HG02970 (cell line): ENCODE measurements around the gene PLA2G4D.
"Not testable (repeated sequence)": the region's sequence is repeated elsewhere in the genome, so short reads cannot be mapped to it uniquely, and the experiment has no call there.

ENCODE experiments used
- ATAC-seq: cut with Tn5 transposase; IDR thresholded peaks from one replicate; pipeline ENCODE4 v1.9.1; 2021; ENCODE audit warnings: mild to moderate bottlenecking, moderate library complexity, moderate number of reproducible peaks; ENCODE audit not compliant: unreplicated experiment, low FRiP score

PLA2G4D gene

DNA sequence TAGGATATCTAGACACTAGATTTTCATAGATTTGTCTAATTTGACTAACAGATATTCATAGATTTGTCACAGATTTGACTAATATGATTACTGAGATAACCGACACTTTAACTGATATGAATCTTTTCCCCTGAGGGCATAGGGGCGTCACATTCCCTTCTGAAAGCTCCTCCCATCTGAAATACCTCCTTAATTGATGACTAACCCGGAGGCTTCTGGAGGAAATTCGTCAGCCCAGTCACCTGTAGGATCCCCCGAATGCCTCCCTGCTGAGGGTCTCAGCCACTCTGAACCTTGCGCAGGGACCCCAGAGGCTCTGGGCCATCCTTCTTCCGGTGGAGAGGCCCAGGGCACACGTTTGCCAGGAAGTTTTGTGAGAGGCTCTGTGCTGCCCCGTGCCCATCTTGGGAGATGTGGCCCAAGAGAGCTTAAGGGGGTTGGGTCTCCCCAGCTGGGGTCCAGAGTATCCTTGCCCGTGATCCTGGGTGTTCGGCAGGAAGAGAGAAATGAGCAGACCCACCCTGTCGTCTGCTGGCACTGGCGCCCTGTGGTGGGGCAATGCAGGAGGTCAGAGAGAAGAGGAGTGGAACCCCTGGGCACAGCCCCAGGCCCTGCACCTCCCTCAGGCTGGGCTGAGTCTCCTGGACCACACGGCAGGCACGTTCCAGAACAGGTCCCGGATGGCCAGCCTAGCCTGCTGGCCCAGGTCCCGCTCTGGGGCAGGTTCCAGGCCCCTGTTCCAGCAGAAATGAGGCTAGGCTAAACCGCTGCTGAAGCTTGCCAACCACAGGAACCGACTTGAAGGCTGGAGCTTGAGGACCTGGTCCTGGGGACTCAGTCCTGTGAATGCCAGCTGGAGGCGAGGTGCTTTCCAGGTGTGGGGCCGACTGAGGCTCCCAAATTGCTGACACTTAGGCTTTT lies 1.7 kb downstream of the PLA2G4D start:
- no peak for ATAC-seq

DNA sequence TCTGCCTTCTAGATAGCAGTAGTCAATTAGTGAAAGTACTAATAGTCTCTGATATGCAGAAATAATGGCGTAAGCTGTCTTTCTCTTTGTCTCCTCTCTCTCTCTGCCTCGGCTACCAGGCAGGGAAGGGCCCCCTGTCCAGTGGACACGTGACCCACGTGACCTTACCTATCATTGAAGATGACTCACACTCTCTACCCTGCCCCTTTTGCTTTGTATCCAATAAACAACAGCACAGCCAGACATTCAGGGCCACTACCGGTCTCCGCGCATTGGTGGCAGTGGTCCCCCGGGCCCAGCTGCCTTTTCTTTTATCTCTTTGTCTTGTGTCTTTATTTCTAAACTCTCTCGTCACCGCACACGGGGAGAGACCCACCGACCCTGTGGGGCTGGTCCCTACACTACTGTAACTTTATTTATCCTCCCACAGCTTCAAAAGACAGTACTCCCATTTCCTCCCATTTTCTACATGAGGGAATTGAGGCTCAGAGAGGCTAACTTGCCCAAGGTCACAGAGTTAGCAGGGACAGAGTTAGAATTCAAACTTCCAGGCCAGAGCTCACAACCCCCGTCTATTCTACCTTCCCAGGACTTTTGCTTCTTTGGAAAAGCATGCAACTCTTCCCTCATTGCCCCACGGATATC lies 2.5 kb downstream of the PLA2G4D start:
- not testable (repeated sequence) for ATAC-seq

DNA sequence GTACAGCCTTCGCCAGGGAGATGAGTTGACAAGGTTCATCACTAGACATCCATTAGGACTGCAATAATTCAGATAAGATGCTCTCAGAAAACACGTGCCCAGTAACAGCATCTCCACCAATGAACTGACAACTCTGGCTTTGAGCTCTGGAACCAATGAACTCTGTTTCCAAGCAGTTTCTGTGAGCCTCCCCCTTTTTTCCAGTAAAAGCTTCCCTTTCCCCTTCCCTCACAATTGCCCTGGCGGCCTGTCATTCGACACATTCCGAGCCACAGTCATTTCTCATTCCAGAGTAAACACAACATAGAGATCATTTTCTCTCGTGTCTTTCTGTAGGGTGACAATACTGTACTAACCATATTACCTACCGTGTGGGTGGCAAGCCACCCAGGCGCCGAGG lies 3.6 kb downstream of the PLA2G4D start:
- ATAC-seq = no peak

DNA sequence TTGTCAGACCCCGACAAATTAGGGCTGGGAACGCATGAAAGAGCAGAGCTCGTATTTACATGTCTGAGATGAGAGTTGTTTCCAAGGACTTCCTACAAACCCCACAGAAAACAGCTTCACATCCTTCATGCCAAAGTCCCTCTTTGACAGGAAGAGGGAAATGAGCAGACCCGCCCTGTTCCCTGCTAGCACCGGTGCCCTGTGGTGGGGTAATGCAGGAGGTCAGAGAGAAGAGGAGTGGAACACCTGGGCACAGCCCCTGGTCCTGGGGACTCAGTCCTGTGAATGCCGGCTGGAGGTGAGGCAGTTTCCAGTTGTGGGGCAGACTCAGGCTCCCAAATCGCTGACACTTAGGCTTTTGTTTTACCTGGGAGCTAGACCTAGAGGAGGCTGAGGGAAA lies 4.0 kb downstream of the PLA2G4D start:
- no peak for ATAC-seq

DNA sequence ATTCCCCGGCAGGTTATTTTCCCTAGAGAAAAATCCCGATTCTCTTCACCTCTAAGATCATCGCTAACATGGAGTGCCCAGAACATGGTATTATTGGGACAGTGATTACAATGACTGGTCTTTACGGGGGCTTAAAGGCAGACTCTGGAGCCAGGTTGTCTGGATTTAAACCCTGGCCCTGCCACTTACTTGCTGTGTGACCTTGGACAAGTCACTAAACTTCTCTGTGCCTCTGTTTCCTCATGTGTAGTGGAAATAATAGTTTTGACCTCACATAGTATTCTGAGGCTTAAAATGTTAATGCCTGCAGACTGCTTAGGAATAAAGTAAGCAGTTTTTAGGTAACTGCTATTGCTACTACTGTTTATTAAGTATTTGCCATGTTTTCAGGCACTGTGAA lies 4.4 kb downstream of the PLA2G4D start:
- no peak for ATAC-seq

DNA sequence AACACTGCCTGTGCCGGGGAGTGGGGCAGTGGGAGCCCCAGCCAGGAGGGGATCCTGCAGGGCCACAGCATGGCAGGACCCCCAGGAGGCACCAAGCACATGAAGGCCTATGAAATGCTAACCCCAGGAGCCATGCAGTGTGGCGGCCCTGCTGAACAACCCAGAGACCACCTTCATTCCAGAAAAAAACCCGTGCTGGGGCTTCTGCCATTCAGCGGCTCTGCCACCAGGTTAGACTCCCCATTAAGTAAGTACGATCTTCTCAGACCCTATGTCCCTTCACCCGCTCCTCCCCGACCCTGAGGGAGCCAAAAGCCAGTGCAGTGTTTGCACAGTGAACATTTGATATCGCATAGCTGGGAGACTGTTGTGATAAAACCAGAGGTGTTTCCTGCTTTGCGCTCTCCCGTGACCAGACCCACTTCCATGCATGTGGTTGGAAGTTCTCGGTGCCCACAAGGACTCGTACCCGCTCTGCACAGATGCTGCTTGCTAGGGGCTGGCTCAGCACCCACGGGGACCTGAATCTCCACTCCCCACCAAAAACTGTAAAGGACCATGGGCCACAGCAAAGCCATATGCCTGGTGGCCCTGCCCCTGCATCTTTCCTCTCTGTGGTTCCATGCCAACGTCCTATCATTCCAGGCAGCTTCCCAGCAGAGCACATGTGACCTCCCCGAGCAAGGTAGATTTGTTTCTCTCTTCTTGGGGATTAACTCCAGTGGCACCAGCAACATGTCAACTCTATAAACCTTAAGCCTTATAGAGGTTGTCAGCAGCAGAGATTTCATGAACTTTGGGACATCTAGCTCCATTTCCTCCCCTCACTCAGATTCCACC lies 5.3 kb downstream of the PLA2G4D start:
- no peak for ATAC-seq

DNA sequence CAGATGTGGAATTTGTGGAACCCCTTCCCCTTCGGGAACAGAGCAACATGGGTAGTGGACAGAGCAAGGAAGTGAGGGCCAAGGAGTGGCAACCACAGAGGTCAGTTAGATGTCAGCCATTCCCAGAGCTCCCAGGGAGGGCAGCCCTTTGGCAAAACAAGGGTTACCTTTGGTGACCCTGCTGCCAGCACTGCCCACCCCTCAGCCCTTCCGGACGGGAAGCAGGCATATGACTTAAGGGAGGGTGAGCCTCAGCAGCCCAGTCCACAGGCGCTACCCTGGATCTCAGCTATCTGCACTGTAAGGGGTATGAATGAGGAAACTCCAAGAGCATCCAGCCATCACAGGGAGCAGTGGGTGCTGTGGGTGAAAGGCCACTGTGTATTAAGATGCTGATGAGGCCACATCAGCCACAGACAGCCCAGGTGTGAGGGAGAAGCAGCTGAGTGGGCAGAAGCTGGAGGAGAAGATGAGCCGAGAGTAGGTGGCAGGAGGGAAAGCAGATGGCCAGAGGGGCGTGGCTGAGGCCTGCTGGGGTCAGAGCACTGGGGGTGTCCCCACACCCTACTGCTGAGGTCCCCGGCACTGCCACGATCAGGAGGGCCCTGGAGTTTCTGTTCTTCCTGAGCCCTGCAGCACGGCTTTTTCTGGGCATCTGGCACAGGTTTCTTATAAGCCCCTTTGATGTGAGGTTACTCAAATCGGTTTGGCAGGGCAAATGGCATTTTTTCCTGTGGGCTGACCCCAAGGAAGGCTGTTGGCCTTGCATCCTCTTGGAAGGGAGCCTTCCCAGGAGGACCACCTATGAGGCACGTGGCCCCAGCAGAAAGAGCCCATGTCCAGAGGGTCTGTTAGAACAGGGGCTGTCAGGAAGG lies 6.2 kb downstream of the PLA2G4D start:
- no peak for ATAC-seq

DNA sequence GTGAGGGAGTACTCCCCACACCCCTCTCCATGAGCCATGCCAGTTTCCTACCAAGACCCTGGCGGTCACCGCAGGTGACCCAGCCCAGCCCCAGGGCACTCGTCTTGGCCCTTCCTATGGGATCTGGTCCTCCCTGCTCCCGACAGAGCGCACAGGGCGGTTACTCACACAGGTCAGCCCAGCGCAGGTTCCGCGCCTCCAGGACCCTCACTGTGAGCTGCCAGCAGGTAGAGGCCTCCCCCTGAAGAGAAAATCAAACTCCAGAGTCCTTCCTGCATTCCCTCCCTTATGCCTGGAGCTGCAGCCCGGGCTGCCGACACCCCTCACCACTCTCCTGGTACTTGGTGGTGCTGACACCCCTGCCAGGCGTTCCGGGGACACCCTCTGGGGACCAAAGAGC lies 6.9 kb downstream of the PLA2G4D start:
- ATAC-seq = no peak

DNA sequence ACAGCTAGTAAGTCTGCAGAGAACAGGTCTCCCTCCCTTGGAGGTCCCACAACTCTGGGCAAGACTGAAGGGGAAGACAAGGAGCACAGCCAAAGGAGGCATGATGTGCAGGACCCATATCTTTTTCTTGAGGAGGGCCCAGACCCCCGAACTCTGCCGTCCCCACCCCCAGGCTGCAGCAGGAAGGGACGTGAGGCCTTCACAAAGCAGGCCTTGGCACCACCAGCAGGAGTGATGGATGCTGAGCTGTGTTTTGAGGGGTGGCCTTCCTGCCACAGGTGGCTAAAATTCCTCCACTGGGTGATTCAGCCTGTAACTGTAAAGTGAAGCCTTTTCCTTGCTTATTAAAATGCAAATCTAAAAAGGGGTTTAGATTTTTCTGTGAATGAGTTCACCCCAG lies 8.6 kb downstream of the PLA2G4D start:
- no peak for ATAC-seq

DNA sequence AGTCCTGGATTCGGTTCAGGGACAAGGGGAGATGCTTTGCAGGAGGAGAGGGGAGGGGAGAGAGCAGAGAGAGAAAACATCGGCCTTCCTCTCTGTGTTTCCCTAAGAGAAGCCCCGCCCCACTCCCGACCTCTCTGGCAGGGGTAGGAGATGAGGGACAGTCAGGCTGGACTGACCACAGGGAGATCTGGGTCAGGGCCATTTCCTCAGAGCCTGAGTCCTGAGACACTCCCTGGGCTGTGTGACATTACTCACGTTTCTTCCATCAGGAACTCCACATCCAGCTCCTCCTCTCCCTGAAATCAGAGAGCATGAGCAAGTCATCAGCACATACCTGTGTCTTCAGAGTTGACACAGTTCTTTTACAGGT lies 9.1 kb downstream of the PLA2G4D start:
- ATAC-seq = no peak

DNA sequence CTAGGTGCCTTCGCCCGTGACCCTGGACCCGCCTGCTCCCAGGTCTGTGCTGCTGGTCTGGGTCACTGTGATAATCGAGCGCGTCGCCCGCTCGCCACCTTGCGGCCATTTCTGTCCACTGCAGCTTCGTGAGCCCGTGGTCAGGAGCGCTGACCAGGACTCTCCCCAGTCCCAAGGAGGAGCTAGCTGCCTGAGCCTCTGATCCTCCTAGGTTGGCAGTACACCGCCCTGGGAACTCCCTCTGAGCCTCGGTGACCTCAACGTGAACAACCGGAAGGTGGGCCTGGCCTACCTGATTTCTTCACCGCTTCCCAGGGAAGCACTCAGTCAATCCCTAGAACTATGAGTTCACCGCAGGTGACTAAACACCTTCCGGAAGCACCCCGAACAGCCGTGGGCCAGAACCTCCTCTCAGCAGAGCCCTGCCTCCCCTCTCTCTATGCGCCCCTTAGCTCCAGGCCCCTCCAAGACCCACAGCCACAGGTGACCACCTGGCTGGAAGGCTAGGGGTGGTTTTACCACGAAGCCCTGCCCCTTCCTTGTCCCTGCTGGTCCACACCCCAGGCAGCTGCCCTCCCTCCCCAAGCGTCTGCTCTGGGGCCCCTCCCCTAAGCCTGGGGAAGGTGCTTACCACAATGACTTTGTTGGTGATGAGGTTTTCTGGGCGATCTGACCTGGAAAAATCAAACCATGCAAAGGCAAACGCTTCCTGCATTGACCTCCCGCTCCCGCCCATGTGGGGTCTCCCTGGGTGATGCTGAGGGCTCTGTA lies 9.7 kb downstream of the PLA2G4D start:
- no peak for ATAC-seq

DNA sequence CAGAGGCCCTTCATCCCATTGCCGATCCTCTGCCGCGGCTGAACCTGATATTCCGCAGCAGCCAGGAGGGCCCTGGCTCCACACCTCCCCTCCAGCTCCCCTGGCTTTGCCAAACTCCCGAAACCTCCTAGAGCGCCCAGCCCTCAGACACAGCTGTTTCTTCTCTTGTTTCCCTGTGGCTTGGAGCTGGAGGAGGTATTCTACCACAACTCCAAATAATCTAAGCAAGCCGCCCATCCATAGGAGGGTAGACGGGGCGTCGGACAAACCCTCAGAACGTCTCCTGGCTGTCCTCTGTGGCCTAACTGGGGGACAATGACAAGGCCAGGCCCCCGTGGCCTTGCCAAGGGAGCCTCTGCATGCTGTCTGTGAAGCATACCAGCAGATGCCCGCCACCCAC lies 10.4 kb downstream of the PLA2G4D start:
- no peak for ATAC-seq

DNA sequence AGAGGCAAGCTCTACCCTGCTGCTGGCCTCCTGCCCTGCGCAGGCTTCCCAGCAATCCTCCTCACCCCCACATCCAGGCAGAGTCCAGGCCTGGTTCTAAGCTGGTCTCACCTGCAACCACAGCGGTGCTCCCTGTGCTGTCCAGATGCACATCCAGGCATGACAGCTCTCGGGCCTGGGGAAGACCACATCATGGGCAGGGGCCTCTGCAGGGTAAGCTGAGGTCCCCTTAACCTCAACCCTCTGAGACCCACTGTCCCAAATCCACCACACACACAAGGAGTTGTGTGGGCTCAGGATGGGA lies 10.8 kb downstream of the PLA2G4D start:
- no peak for ATAC-seq

DNA sequence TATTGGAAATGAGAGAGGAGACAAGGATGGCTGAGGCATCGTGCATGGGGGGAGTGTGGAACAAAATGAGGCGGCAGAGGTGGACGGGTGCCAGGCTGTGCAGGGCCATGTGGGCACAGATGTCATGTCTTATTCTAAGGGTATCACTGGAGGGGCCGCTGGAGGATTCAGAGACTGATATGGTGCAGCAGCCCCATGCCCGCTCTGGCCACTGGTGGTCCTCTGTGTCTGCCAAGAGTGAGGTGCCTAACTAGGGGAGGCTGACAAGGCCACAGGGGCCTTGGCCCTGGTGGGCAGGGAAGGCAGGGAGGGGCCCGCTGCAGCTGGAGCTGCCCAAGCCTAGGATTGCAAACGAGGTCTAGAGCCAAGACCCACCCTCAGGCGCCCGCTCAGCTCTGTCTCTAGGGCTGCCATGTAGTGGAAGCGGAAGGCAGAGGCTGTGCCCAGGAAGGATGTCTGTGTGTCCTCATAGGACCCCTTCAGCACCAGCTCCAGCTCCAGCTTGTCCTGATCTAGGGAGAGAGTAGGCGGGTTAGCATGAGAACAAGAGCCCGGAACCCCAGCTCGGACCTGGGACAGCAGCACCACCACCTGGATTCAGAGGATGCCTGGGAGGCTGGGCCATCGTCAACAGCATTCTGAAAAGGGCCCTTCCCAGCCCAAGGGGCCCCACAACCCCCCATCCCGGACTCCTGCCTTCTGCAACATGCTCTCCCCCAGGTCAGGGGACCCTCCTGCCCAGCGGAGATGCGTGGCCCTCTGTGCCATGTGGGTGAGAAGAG lies 11.3 kb downstream of the PLA2G4D start:
- ATAC-seq = no peak

DNA sequence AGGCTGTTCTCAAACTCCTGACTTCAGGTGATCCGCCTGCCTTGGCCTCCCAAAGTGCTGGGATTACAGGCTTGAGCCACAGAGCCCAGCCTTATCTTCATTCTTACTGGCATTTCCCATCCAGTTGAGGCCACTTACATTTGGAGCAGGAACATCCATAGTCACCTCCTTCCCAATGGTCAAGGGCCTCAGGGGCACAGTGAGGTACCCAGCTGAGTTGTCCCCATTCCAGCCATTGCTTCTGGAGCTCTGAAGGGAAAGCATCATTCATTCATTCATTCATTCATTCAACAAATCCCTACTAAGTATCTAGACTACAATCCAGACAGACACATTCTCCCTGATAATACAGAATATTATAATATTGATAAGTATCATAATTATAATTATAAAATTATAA lies 12.2 kb downstream of the PLA2G4D start:
- ATAC-seq = no peak

DNA sequence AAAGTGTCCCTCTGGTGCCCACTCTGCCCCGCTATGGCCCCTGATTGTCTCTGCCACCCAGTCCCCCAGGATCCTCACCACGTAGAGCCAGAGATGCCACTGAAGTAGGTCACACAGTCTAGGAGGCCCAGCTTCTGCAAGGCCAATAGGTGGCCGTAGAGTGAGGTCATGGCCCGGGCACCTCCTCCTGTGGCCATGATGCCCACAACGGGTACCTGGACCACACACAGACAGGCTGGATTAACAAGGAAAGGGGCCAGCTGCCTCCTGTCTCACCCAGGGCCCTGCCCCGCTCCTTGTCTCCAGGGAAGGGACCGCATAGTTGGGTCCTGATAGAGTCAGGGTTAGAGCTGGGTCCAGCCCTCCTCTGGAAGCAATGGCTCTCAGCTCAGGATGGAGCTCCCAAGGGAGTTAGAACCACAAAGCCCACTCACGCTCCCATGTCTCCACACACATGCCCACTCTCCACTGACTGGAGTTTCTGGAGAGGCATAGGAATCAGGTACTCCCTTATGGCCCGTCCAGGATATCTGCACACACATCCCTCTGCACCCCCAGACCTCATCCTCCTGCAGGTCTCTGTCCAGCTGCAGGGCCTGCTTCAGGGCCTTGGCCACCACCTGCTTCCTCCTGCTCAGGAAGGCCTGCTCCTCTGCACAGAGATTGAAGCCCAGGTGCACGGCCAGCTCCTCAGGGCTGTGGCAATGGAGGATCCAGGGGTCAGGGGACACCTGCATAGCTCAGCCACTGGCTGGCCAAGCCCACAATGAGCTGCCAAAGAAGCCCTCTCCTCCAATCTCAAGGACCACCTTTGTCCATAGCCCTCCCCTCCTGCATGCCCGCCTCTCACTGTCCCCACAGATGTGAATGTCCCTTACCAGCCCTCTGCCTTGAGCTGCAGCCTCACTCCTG lies 13.2 kb downstream of the PLA2G4D start:
- no peak for ATAC-seq

DNA sequence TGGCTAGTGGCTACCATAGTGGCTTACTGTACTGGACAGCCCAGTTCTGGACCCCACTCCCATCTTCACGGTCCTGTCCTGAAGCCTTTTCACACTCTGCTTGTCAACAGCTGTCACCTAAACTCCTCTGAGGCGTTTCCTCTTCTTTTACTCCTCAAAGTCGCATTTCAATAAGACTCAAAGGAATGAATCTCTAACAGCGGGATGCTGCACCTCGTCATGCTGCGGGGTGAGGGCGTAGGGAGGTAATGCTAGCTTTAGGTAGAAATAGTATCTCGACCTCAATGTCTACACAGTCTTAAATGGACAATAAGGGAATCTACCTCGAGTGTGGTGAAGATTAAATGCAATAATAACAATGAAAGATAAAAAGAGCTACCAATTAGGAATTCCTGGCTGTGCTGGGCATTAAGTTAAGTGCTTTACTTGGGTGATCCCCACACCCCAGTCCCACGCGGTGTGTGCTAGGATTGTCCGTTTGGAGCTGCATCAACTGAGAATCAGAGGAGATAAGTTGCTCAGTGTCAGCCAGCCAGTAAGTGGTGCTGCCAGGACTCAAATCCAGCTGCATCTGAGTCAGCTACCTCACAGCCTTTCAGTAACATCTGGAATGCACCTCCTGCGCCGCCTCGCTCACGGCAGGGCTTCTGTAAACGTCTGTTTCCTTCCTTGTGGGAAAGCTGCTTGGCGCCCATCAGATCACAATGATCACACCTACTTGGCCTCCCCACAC lies 14.0 kb downstream of the PLA2G4D start:
- no peak for ATAC-seq
